Measurements from ENCODE around the gene CDYL2.

GRCh38 chr16:80592273-80592672 is 212.1 kb downstream of the CDYL2 start:
- TF ChIP-seq EP300 (IDR thresholded peaks at IDR 0.05; ENCODE audit: borderline replicate concordance in 1 of 2, low read depth in 1 of 2, low read length in 1 of 2) (no peak), RXRA (IDR thresholded peaks at IDR 0.05; ENCODE audit: borderline replicate concordance, low read depth) (no peak), TAF1 (IDR thresholded peaks at IDR 0.05; ENCODE audit: borderline replicate concordance, low read depth, low read length) (no peak), POLR2AphosphoS5 (IDR thresholded peaks at IDR 0.05; ENCODE audit: low read depth, low read length) (no peak)
- TF ChIP-seq, protein P1, sequence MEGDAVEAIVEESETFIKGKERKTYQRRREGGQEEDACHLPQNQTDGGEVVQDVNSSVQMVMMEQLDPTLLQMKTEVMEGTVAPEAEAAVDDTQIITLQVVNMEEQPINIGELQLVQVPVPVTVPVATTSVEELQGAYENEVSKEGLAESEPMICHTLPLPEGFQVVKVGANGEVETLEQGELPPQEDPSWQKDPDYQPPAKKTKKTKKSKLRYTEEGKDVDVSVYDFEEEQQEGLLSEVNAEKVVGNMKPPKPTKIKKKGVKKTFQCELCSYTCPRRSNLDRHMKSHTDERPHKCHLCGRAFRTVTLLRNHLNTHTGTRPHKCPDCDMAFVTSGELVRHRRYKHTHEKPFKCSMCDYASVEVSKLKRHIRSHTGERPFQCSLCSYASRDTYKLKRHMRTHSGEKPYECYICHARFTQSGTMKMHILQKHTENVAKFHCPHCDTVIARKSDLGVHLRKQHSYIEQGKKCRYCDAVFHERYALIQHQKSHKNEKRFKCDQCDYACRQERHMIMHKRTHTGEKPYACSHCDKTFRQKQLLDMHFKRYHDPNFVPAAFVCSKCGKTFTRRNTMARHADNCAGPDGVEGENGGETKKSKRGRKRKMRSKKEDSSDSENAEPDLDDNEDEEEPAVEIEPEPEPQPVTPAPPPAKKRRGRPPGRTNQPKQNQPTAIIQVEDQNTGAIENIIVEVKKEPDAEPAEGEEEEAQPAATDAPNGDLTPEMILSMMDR (IDR thresholded peaks at IDR 0.05) = no peak
- TF ChIP-seq, protein P2, sequence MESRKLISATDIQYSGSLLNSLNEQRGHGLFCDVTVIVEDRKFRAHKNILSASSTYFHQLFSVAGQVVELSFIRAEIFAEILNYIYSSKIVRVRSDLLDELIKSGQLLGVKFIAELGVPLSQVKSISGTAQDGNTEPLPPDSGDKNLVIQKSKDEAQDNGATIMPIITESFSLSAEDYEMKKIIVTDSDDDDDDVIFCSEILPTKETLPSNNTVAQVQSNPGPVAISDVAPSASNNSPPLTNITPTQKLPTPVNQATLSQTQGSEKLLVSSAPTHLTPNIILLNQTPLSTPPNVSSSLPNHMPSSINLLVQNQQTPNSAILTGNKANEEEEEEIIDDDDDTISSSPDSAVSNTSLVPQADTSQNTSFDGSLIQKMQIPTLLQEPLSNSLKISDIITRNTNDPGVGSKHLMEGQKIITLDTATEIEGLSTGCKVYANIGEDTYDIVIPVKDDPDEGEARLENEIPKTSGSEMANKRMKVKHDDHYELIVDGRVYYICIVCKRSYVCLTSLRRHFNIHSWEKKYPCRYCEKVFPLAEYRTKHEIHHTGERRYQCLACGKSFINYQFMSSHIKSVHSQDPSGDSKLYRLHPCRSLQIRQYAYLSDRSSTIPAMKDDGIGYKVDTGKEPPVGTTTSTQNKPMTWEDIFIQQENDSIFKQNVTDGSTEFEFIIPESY (IDR thresholded peaks at IDR 0.05; ENCODE audit: borderline replicate concordance, low read depth) = no peak
- TF ChIP-seq, protein P3, sequence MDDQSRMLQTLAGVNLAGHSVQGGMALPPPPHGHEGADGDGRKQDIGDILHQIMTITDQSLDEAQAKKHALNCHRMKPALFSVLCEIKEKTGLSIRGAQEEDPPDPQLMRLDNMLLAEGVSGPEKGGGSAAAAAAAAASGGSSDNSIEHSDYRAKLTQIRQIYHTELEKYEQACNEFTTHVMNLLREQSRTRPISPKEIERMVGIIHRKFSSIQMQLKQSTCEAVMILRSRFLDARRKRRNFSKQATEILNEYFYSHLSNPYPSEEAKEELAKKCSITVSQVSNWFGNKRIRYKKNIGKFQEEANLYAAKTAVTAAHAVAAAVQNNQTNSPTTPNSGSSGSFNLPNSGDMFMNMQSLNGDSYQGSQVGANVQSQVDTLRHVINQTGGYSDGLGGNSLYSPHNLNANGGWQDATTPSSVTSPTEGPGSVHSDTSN (IDR thresholded peaks at IDR 0.05) = no peak
